ENCODE data around the gene USP47. TPM values are rescaled to one million over a fixed set of nuclear protein-coding genes. Genes with fewer than 3 reads are reported as not detected.

The USP47 gene
- total RNA-seq, 1 experiment from 2014 or later, result 39.2 TPM

DNA sequence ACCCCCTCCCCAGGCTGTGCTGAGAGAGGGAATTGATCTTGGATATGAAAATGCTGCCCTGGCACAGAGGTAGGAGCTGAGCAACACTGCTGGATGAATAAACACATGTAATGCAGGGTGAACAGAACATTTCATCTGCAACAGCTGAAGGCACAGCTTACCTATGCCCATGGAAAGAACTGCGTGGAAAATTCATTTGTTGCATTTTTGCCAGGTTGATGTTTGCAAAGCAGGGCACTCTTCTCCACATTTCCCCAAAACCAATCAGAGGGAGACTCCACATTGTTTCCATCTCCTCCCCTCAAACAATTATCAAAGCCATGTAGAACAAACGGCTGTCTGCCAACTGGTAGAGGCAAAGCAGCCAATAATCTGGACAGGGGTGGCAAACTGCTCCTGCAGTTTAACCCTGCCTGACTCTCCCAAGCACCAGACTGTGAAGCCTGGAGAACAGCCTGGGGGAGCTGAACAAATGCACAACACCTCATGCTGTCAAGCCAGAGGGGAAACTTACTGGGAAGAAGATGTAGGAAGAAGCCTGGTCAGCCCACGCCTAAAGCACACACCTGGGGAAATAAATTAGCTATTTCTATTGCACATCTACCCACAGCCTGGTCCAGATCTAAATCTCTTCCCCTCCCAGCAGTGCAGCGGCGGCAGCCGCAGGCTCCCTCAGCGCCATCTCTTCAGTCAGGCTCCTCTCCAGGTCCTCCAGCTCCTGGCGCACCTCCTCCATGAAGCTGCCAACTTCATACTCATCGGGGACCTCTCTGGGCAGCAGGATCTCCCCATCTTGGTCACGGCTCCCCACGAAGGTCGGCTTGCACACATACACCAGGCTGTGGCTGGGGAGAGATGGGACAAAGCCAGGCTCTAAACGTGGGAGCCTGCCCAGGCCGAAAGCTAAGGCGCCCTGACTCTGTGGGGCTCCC lies 122.3 kb downstream of the USP47 start:
- ChIA-PET POLR2A (no interaction called here), CTCF (interaction anchor here (0.6 kb wide), 1 partner anchor 1628 kb away, joined by 4 read pairs; no protein-coding TSS in a partner anchor)
- H3K27ac ChIP-seq (ENCODE audit: low read length), result no peak overlapping the region
- no peaks in the 10 kb centered on the region; the same call in 1 of the 2 replicates for H3K4me1 ChIP-seq (ENCODE audit: control insufficient read depth, insufficient read depth, low read length)
- BruUV-seq (replicated peaks), result no TSS peak
- no peak overlapping the region for H3K4me3 ChIP-seq (ENCODE audit: low read depth in 2 of 2, low read length in 2 of 2)
- ATAC-seq, result no peak
- no peak for TF ChIP-seq TCF7L2 (IDR thresholded peaks at IDR 0.05; ENCODE audit: low read depth, low read length)
- no peak for TF ChIP-seq SIN3A (IDR thresholded peaks at IDR 0.05; ENCODE audit: borderline replicate concordance, insufficient read depth, low read depth, low read length)
- no peak for TF ChIP-seq POLR2AphosphoS5 (IDR thresholded peaks at IDR 0.05; ENCODE audit: low read depth, low read length)
- TF ChIP-seq, protein P1, sequence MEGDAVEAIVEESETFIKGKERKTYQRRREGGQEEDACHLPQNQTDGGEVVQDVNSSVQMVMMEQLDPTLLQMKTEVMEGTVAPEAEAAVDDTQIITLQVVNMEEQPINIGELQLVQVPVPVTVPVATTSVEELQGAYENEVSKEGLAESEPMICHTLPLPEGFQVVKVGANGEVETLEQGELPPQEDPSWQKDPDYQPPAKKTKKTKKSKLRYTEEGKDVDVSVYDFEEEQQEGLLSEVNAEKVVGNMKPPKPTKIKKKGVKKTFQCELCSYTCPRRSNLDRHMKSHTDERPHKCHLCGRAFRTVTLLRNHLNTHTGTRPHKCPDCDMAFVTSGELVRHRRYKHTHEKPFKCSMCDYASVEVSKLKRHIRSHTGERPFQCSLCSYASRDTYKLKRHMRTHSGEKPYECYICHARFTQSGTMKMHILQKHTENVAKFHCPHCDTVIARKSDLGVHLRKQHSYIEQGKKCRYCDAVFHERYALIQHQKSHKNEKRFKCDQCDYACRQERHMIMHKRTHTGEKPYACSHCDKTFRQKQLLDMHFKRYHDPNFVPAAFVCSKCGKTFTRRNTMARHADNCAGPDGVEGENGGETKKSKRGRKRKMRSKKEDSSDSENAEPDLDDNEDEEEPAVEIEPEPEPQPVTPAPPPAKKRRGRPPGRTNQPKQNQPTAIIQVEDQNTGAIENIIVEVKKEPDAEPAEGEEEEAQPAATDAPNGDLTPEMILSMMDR (IDR thresholded peaks at IDR 0.05), result no peak
- TF ChIP-seq, protein P2, sequence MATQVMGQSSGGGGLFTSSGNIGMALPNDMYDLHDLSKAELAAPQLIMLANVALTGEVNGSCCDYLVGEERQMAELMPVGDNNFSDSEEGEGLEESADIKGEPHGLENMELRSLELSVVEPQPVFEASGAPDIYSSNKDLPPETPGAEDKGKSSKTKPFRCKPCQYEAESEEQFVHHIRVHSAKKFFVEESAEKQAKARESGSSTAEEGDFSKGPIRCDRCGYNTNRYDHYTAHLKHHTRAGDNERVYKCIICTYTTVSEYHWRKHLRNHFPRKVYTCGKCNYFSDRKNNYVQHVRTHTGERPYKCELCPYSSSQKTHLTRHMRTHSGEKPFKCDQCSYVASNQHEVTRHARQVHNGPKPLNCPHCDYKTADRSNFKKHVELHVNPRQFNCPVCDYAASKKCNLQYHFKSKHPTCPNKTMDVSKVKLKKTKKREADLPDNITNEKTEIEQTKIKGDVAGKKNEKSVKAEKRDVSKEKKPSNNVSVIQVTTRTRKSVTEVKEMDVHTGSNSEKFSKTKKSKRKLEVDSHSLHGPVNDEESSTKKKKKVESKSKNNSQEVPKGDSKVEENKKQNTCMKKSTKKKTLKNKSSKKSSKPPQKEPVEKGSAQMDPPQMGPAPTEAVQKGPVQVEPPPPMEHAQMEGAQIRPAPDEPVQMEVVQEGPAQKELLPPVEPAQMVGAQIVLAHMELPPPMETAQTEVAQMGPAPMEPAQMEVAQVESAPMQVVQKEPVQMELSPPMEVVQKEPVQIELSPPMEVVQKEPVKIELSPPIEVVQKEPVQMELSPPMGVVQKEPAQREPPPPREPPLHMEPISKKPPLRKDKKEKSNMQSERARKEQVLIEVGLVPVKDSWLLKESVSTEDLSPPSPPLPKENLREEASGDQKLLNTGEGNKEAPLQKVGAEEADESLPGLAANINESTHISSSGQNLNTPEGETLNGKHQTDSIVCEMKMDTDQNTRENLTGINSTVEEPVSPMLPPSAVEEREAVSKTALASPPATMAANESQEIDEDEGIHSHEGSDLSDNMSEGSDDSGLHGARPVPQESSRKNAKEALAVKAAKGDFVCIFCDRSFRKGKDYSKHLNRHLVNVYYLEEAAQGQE (IDR thresholded peaks at IDR 0.05; ENCODE audit: insufficient read depth in 1 of 2, low read depth in 2 of 2, low read length in 1 of 2), result no peak
- DNase-seq (ENCODE audit: low read depth, low spot score), result no peak
- intact Hi-C loops (cut with micrococcal nuclease; ENCODE audit: unreplicated experiment) (no loop called here), in situ Hi-C loops (cut with HindIII; ENCODE audit: low pct_unique_long_range_greater_than_20kb, low sequenced_read_pairs) (no loop called here)
- H3K9me3 ChIP-seq (ENCODE audit: control insufficient read depth, insufficient read depth, low read depth, low read length), result no peaks in the 10 kb centered on the region
- no peaks in the 10 kb centered on the region for H3K36me3 ChIP-seq (ENCODE audit: control insufficient read depth, insufficient read depth, low read length)
- H3K27me3 ChIP-seq (ENCODE audit: control insufficient read depth, insufficient read depth, low read length), result no peaks in the 10 kb centered on the region

DNA sequence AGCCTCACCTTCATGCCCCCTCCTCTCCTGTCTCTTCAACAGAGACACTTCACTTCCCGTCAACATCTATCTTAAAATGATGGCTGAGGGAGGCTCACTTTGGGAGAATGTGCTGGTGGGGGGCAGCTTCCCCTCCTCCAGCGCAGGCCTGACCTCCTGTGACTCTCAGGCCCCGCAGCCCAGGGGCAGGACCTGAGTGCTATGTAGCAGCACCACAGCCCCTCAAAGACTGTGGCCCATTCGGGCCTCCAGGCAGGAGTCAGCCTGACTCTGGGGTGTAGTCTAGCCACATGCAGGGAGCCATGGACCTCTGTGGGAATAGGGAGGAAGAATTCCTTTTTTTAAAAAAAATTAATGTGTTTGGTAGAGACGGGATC lies 123.0 kb downstream of the USP47 start:
- no peaks in the 10 kb centered on the region for H3K9me3 ChIP-seq (ENCODE audit: control insufficient read depth, insufficient read depth, low read depth, low read length)
- H3K4me1 ChIP-seq (ENCODE audit: control insufficient read depth, insufficient read depth, low read length), result no peaks in the 10 kb centered on the region; the same call in 1 of the 2 replicates
- DNase-seq (ENCODE audit: low read depth, low spot score) (no peak), ATAC-seq (no peak)
- H3K27ac ChIP-seq (ENCODE audit: low read length), result no peak overlapping the region; the same call in 1 of the 2 replicates
- CTCF ChIA-PET, result no interaction called here
- H3K4me3 ChIP-seq (ENCODE audit: low read depth in 2 of 2, low read length in 2 of 2), result no peak overlapping the region
- POLR2A ChIA-PET, result no interaction called here
- no TSS peak for BruUV-seq (replicated peaks)
- intact Hi-C loops (cut with micrococcal nuclease; ENCODE audit: unreplicated experiment), result no loop called here
- H3K27me3 ChIP-seq (ENCODE audit: control insufficient read depth, insufficient read depth, low read length), result no peaks in the 10 kb centered on the region
- H3K36me3 ChIP-seq (ENCODE audit: control insufficient read depth, insufficient read depth, low read length), result no peaks in the 10 kb centered on the region
- TF ChIP-seq, protein P2 (IDR thresholded peaks at IDR 0.05; ENCODE audit: insufficient read depth in 1 of 2, low read depth in 2 of 2, low read length in 1 of 2), result no peak
- no peak for TF ChIP-seq SIN3A (IDR thresholded peaks at IDR 0.05; ENCODE audit: borderline replicate concordance, insufficient read depth, low read depth, low read length)
- no peak for TF ChIP-seq POLR2AphosphoS5 (IDR thresholded peaks at IDR 0.05; ENCODE audit: low read depth, low read length)
- TF ChIP-seq TCF7L2 (IDR thresholded peaks at IDR 0.05; ENCODE audit: low read depth, low read length), result no peak
- TF ChIP-seq, protein P1 (IDR thresholded peaks at IDR 0.05), result no peak
- in situ Hi-C loops (cut with HindIII; ENCODE audit: low pct_unique_long_range_greater_than_20kb, low sequenced_read_pairs), result no loop called here

All from Panc1 (cell line).